PFSK-1 (cell line): ENCODE data around the gene WDR54.

Source experiments
- SIN3A ChIP-seq: IDR thresholded peaks from 2 replicates; pipeline ENCODE4 v1.6.1; 2012; ENCODE audit warnings: mild to moderate bottlenecking, low read length, moderate library complexity, borderline replicate concordance; ENCODE audit not compliant: insufficient read depth
- TAF1 ChIP-seq: IDR thresholded peaks from 2 replicates; pipeline ENCODE4 v1.6.1; 2012; ENCODE audit warnings: low read length, control low read depth, borderline replicate concordance; ENCODE audit not compliant: insufficient read depth

DNA sequence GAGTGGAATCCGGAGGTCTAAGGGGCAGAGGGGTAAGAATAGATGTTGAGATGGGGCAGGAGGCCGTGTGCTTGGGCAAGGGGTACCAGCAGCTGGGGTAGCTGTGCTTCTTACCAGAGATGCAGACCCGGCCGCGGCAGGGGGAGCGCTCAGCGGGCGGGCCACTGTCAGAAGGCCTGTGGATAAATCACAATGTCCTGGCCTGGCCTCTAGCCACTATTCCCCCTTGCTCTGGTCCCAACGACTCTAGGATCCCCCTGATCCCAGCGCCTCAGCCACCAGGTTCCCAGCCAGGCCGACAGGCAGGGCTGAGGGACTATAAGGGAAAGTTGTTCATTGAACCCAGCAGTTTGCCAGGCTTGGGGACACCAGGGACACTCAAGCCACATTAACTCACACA lies 9.0 kb downstream of the WDR54 start:
- TF ChIP-seq TAF1 (no peak), SIN3A (no peak)
